ENCODE data around the gene MYD88.

DNA sequence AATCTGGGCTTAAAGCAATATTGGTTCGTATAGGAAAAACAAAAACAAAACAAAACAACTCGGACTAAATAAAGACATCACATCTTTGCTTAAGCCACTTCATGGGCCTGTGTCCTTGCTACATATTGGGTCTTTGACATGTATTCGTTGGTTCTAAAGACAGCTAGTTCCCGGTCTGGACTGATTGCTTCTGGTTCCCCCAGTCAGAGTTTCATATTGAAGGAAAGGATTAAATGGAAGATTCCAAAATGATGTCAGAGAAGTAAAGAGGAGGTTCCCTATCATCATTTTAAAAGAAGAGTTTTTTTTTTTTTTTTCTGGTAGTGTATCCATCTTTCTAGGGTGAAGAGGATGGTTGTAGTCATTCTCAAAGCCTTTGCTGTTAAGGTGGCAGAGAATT lies 29.1 kb downstream of the MYD88 start:
- TF ChIP-seq, protein P1, sequence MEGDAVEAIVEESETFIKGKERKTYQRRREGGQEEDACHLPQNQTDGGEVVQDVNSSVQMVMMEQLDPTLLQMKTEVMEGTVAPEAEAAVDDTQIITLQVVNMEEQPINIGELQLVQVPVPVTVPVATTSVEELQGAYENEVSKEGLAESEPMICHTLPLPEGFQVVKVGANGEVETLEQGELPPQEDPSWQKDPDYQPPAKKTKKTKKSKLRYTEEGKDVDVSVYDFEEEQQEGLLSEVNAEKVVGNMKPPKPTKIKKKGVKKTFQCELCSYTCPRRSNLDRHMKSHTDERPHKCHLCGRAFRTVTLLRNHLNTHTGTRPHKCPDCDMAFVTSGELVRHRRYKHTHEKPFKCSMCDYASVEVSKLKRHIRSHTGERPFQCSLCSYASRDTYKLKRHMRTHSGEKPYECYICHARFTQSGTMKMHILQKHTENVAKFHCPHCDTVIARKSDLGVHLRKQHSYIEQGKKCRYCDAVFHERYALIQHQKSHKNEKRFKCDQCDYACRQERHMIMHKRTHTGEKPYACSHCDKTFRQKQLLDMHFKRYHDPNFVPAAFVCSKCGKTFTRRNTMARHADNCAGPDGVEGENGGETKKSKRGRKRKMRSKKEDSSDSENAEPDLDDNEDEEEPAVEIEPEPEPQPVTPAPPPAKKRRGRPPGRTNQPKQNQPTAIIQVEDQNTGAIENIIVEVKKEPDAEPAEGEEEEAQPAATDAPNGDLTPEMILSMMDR (IDR thresholded peaks at IDR 0.05; ENCODE audit: insufficient read depth, low read depth, low read length) = no peak
- TF ChIP-seq EZH2 (IDR thresholded peaks at IDR 0.05; ENCODE audit: insufficient read depth, low read length) = no peak

Measured in astrocyte (in vitro differentiated cells and primary cell).